Measurements from ENCODE around the gene TET3.

Gene TET3

GRCh38 chr2:73964223-73964622 lies 20.5 kb upstream of the TET3 start:
- ATAC-seq = no peak

GRCh38 chr2:73965053-73965452 lies 19.7 kb upstream of the TET3 start:
- no peak for DNase-seq
- no peak for ATAC-seq

More at GRCh38 chr2:73964223-73964622, 20.5 kb upstream of the TET3 start:
- DNase-seq = no peak

- no peak for ATAC-seq
- DNase-seq = no peak
Measured at GRCh38 chr2:73968357-73968937, 16.3 kb upstream of the TET3 start.

- no peak for ATAC-seq
- DNase-seq = no peak
Measured at GRCh38 chr2:73969356-73969755, 15.4 kb upstream of the TET3 start.

- ATAC-seq = no peak
Measured at GRCh38 chr2:73970141-73970803, 14.4 kb upstream of the TET3 start.

GRCh38 chr2:73970850-73971471 lies 13.7 kb upstream of the TET3 start:
- DNase-seq = peak; percentile 59

More at GRCh38 chr2:73970141-73970803, 14.4 kb upstream of the TET3 start:
- peak; percentile 13 for DNase-seq

DNA sequence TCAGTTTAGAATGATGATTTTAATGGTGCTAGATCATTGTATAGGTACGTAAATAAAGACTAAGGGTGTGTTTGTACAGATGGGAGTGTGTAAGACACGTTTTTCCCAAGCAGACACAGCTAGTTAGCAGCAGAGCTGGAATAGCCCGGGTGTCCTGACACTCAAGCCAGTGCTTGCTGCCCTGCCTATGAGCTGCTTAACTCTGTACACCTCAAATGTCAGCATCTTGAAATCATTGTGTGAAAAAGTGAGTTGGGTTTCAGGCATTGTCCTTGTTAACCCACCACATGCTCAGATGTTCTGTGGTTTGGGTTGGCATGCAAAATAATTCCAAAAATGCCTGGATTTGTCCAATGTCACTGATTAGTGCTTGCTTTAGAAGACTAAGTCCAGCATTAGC lies 13.0 kb upstream of the TET3 start:
- DNase-seq (no peak), ATAC-seq (no peak)

More at GRCh38 chr2:73970850-73971471, 13.7 kb upstream of the TET3 start:
- peak; percentile 70 for ATAC-seq

DNA sequence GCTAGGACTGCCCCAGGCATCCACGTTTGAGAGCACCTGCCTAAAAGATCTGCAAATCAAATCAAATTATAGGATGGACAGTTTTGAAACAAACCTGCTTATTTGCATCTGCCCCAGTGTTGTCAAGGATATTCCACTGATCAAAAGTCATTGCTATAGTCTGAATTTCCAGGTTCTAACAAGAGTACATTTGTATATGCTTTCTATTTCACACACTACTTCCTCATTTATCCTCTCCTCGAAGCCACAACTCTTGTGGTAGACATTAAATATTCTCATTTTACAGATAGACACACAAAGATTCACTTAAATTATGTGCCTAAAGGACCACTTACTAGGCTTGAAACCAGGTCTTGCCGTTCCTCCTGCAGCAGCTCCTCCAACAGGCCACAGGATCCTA lies 11.9 kb upstream of the TET3 start:
- ATAC-seq (no peak), DNase-seq (no peak)

DNA sequence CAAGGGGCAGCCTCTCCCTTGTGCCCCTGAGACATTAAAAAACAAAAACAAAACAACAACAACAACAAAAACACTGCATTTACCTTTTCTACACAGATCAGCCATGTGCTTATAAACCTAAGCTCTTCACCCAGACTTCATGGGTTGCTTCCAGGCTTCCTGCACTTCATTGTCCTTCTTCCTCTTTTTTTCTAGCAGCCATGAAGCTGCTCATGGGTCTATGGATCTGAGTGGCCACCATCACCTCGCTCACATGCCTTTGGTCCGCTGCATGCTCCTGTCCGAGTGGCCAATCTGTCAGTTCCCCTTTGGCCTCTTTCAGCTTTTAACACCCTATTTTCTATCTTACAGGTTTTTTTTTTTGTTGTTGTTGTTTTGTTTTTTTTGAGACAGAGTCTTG lies 9.0 kb upstream of the TET3 start:
- DNase-seq (no peak), ATAC-seq (no peak)

DNA sequence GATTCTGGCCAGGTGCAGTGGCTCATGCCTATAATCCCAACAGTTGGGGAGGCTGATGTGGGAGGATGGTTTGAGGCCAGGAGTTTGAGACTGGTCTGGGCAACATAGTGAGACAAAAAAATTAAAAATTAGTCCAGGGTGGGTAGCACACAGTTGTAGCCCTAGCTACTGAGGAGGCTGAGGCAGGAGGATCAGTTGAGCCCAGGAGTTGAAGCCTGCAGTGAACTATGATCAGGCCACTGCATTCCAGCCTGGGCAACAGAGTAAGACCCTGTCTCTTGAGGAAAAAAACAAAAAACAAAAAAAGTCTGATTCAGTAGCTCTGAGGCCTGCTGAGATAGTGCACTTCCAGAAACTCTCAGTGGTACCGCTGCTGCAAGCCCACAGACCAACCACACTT lies 7.9 kb upstream of the TET3 start:
- ATAC-seq (no peak), DNase-seq (no peak)

DNA sequence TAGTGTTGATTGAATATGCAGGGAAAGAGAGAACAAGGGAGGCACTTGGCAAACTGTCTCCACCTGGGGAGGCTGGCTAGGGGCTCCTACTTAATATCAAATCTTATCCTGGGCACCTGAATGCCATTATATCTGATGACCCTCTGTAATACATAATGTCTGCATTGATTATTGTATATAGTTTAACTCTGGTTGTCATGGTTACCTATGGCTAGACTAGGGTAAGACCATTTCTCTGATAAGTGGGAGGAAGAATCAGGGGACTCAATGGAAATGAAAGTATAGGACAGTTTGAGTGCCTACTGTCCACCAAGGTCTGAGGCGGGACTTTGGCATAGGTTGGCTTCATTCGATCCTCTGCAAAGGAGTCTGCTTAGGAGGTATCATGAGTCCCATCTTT lies 7.2 kb upstream of the TET3 start:
- ATAC-seq = no peak

GRCh38 chr2:73979021-73979420 lies 5.7 kb upstream of the TET3 start:
- ATAC-seq (peak; percentile 93), DNase-seq (peak; percentile 63)

More for the DNA sequence above, 7.2 kb upstream of the TET3 start:
- no peak for DNase-seq

DNA sequence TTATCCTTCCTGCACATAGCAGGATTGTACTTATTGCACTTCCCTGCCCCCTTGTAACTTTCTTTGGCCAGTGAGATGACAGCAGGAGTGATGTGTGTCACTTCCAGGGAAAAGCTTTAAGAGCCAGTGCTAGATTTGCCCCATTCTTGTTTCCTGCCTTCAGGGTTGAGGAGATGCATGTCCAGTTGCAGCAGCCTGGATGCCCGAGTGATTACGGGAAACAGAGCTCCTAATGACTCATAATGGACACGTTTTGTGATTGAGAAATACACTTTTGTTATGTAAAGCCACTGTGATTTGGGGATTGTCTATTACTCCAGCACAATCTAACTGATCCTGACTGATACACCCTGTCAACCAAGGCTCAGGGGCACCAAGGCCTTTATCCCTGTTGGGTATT lies 5.0 kb upstream of the TET3 start:
- ATAC-seq (no peak), DNase-seq (no peak)

DNA sequence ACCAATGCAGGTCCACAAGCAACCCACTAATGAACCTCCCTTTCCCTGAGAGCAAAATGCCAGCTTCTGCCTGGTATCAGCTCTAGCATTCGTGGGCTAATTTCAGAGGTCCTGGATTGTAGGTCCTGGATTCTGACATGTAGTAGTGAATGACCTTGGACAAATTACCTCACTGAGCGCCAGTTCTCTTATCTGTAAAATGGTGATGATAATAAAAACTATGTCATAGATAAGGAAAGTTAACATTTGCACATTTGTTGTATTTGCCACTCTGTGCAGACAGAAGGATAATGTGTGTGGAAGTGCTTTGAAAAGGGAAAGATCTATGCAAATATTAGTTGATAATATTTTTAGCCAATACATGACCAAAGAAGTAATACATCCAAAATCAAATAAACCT lies 4.1 kb upstream of the TET3 start:
- DNase-seq (no peak), ATAC-seq (no peak)

GRCh38 chr2:73981081-73982001 lies 3.4 kb upstream of the TET3 start:
- DNase-seq = peak; percentile 67

GRCh38 chr2:73982140-73982617 lies 2.5 kb upstream of the TET3 start:
- no peak for DNase-seq
- no peak for ATAC-seq

More at GRCh38 chr2:73981081-73982001, 3.4 kb upstream of the TET3 start:
- peak; percentile 24 for ATAC-seq

- ATAC-seq = no peak
- no peak for DNase-seq
Measured at GRCh38 chr2:73983322-73984202, 1.1 kb upstream of the TET3 start.

- DNase-seq (peak; percentile 79), ATAC-seq (peak; percentile 6)
Measured at GRCh38 chr2:73984922-73985307, 205 bp downstream of the TET3 start.

DNA sequence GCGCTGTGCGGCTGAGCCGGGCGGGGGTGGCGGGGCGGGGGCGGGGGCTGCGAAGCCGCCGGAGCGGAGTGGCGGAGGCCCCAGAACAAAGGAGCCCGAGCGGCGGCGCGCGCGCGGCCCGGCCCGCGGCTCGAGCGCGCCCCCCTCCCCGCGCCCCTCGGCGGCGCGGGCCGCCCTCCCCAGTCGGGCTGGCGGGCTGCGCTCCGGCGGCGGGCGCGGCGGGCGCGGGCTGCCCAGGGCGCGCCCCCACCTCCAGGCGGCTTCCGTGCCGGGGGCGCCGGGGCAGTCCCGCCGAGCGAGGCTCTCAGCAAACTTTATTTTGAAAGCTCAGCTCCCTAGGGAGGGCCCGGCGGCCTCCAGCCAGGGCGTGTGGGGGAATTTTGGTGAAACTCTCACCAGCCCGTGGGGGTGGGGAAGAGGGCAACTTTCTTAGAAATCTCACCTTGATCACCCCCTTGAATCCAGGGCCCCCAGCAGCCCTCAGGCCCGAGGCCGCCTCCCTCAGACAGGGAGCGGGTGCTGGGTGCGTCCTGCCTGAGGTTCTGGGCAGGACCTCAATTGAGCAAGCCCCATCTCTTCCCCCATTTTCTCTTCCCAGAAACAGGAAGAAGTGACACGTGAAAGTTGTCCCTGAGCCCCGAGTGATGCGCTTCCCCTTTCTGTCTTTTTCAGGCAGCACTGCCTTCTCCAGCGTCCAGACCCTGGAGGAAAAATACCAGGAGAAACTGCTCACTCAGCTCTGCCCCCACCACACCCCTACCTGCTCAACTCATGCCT lies 786 bp downstream of the TET3 start:
- DNase-seq (peak; percentile 83), ATAC-seq (peak; percentile 61)

DNA sequence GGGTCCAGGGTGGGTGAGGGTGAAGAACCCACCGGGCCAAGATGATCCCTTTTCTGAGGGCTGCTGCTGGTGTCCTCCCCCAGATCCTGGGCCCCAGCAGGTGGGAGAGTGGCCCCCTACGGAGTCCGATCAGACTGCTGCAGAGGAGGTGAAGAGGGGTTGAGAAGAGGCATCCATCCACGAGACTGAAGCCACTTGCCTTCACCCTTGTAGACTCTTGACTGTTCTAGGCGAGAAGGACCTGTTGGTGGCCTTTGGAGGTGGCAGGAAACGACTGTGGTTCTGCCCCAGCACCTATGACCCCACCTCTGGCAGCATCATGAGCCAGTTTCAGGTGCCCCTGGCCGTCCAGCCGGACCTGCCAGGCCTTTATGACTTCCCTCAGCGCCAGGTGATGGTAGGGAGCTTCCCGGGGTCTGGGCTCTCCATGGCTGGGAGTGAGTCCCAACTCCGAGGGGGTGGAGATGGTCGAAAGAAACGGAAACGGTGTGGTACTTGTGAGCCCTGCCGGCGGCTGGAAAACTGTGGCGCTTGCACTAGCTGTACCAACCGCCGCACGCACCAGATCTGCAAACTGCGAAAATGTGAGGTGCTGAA lies 1.5 kb downstream of the TET3 start:
- DNase-seq (peak; percentile 57), ATAC-seq (peak; percentile 21)
